Activated naive CD4-positive, alpha-beta T cell treated with anti-CD3 and anti-CD28 coated beads for 36 hours (primary cell): ENCODE measurements around the gene PRELID1. TPM values are rescaled to one million over a fixed set of nuclear protein-coding genes. Genes with fewer than 3 reads are reported as not detected.

Experiments
- CTCF ChIA-PET: fragments of 350-600 bp; sonication (Branson Sonifier 250); formaldehyde crosslinking; loops from one replicate; lab custom pipeline; 2021; ENCODE audit warnings: antibody characterized with exemption; lab: Charles Lee
- DNase-seq: peaks from one replicate; pipeline ENCODE4 v3.0.0-alpha.2; 2020
- H3K27ac Mint-ChIP-seq: one replicate; pipeline ENCODE4 v1.8.0; 2021; ENCODE audit warnings: mild to moderate bottlenecking, mixed read lengths
- H3K27me3 Mint-ChIP-seq: one replicate; pipeline ENCODE4 v1.8.0; 2021; ENCODE audit warnings: low read depth, mixed read lengths
- H3K36me3 Mint-ChIP-seq: one replicate; pipeline ENCODE4 v1.8.0; 2021; ENCODE audit warnings: low read depth, mixed read lengths
- H3K4me1 Mint-ChIP-seq: one replicate; pipeline ENCODE4 v1.8.0; 2021; ENCODE audit warnings: low read depth, mixed read lengths
- H3K4me3 Mint-ChIP-seq: one replicate; pipeline ENCODE4 v1.8.0; 2021; ENCODE audit warnings: mild to moderate bottlenecking, moderate library complexity, mixed read lengths
- H3K9me3 Mint-ChIP-seq: one replicate; pipeline ENCODE4 v1.8.0; 2021; ENCODE audit warnings: mixed read lengths
- intact Hi-C: fragments of 100-400 bp; cut with micrococcal nuclease; formaldehyde crosslinking; loops from one replicate; pipeline ENCODE4 v1.15.1; 2023
- total RNA-seq, 2 experiments: library from RNA; stranded (reverse); gene quantifications; one replicate each; pipeline ENCODE4 v1.2.3, GENCODE V29; 2021

PRELID1 gene
- total RNA-seq, 2 experiments from 2014 or later: 253 to 254 TPM

DNA sequence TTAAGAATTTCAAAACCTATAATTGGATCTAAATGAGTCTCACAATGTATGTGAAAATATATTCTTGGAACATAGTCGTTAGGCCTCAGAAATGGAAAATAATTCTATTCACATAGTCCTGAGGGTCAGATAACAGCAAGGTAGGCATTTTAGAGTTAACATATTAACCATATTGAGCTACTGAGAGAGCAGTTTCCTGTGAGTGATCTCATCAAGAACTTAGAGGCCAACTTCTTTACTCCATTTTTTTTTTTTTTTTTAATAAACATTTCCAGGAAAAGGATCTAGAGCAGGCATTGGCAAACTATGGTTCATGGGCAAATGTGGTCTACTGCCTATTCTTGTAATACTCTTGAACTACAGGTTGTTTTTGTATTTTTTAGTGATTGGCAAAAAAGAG is 26.7 kb upstream of the PRELID1 start:
- no peak for DNase-seq
- CTCF ChIA-PET: no interaction called here
- H3K9me3 Mint-ChIP-seq: no peaks in the 10 kb centered on the region
- peak overlapping the region; percentile 20 for H3K27ac Mint-ChIP-seq
- intact Hi-C loops: no loop called here
- H3K4me1 Mint-ChIP-seq: peaks cover 6% of the 10 kb centered on the region
- no peaks in the 10 kb centered on the region for H3K27me3 Mint-ChIP-seq
- H3K4me3 Mint-ChIP-seq: no peak overlapping the region
- peaks cover 22% of the 10 kb centered on the region for H3K36me3 Mint-ChIP-seq

DNA sequence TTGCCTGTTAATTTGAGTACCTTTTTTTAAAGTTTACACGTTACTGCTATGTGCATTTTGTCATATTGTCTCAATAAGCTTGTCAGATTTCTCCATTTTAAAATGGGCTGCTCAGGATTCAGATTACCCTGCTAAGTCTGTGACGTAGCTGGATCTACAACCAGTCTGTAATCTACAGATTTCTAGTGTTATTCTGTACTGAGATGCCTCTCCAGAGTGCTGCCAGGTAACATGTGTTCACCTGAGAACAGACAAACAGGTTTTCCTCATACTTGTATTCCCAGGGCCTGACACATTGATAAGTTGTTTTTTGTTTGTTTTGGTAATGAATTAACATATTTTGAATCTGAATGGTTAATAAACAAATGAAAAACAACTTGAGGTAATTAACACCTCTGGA is 15.4 kb upstream of the PRELID1 start:
- H3K27ac Mint-ChIP-seq: no peak overlapping the region
- no peak for DNase-seq
- H3K9me3 Mint-ChIP-seq: no peaks in the 10 kb centered on the region
- no peaks in the 10 kb centered on the region for H3K27me3 Mint-ChIP-seq
- H3K4me3 Mint-ChIP-seq: no peak overlapping the region
- CTCF ChIA-PET: no interaction called here
- intact Hi-C loops: no loop called here
- H3K36me3 Mint-ChIP-seq: peaks cover 33% of the 10 kb centered on the region
- H3K4me1 Mint-ChIP-seq: no peaks in the 10 kb centered on the region

DNA sequence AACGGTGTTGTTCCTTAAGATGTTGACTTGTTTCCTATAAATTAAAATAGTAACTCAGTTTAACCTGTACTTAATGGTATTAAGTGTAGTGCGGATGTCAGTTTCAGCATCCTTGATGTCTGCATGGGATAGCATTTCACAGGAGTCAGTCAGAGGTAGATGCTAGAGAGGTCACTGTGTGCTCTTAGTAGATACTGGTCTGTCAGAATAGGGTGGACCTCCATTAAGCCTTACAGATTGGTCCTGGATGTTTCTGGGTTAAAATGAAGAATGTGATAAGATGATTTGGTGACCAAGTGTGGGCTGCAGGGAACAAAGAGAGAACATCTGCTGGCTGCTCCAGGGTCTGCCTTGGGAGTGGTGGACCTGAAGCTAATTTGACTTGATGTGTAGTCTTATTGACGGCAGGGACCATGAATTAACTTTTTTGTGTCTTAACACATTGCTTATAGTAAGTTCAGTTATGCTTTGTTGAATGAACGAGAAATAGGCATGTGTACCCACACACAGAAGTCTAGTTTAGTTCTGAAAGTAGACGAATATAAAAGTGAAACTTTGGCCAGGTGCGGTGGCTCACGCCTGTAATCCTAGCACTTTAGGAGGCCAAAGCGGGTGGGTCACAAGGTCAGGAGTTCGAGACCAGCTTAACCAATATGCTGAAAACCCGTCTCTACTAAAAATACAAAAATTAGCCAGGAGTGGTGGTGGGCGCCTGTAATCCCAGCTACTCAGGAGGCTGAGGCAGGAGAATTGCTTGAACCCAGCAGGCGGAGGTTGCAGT is 12.6 kb upstream of the PRELID1 start:
- CTCF ChIA-PET: no interaction called here
- peaks cover 45% of the 10 kb centered on the region for H3K36me3 Mint-ChIP-seq
- intact Hi-C loops: no loop called here

DNA sequence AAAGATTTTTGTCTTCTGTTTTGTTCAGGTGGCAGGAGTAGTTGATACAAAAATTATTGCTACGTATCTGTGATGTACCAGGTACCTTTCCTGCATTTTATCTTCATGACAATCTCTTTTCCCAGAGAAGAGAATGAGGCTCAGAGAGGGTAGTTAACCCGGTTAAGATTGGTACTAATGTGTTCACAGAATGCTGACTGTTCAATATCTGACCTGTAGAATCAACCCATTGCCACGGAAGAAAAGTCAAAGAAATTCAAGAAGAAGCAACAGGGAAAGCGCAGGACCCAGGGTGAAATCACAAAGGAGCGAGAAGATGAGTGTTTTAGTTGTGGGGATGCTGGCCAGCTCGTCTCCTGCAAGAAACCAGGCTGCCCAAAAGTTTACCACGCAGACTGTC is 11.9 kb upstream of the PRELID1 start:
- Mint-ChIP-seq H3K4me1 (peaks cover 22% of the 10 kb centered on the region), H3K27me3 (no peaks in the 10 kb centered on the region), H3K4me3 (no peak overlapping the region), H3K27ac (no peak overlapping the region), H3K9me3 (no peaks in the 10 kb centered on the region), H3K36me3 (peaks cover 44% of the 10 kb centered on the region)
- intact Hi-C loops: no loop called here
- no peak for DNase-seq
- CTCF ChIA-PET: no interaction called here

More for the DNA sequence above, 12.6 kb upstream of the PRELID1 start:
- DNase-seq: no peak
- H3K9me3 Mint-ChIP-seq: no peaks in the 10 kb centered on the region
- peaks cover 15% of the 10 kb centered on the region for H3K4me1 Mint-ChIP-seq
- no peak overlapping the region for H3K27ac Mint-ChIP-seq
- H3K4me3 Mint-ChIP-seq: no peak overlapping the region
- no peaks in the 10 kb centered on the region for H3K27me3 Mint-ChIP-seq

DNA sequence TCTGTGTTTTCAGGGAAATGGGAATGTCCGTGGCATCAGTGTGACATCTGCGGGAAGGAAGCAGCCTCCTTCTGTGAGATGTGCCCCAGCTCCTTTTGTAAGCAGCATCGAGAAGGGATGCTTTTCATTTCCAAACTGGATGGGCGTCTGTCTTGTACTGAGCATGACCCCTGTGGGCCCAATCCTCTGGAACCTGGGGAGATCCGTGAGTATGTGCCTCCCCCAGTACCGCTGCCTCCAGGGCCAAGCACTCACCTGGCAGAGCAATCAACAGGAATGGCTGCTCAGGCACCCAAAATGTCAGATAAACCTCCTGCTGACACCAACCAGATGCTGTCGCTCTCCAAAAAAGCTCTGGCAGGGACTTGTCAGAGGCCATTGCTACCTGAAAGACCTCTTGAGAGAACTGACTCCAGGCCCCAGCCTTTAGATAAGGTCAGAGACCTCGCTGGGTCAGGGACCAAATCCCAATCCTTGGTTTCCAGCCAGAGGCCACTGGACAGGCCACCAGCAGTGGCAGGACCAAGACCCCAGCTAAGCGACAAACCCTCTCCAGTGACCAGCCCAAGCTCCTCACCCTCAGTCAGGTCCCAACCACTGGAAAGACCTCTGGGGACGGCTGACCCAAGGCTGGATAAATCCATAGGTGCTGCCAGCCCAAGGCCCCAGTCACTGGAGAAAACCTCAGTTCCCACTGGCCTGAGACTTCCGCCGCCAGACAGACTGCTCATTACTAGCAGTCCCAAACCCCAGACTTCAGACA is 9.6 kb upstream of the PRELID1 start:
- peaks cover 37% of the 10 kb centered on the region for H3K36me3 Mint-ChIP-seq

DNA sequence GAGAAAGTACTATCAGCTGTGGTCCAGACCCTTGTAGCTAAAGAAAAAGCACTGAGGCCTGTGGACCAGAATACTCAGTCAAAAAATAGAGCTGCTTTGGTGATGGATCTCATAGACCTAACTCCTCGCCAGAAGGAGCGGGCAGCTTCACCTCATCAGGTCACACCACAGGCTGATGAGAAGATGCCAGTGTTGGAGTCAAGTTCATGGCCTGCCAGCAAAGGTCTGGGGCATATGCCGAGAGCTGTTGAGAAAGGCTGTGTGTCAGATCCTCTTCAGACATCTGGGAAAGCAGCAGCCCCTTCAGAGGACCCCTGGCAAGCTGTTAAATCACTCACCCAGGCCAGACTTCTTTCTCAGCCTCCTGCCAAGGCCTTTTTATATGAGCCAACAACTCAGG is 9.0 kb upstream of the PRELID1 start:
- CTCF ChIA-PET: interaction anchor here (0.6 to 0.7 kb wide), 2 partner anchors 42 to 184 kb away, joined by 3 read pairs; no protein-coding TSS in a partner anchor
- Mint-ChIP-seq H3K27me3 (no peaks in the 10 kb centered on the region), H3K9me3 (no peaks in the 10 kb centered on the region), H3K4me3 (no peak overlapping the region), H3K4me1 (peaks cover 28% of the 10 kb centered on the region), H3K27ac (no peak overlapping the region), H3K36me3 (peaks cover 34% of the 10 kb centered on the region)
- intact Hi-C loops: no loop called here
- DNase-seq: no peak

More for the DNA sequence above, 9.6 kb upstream of the PRELID1 start:
- Mint-ChIP-seq H3K9me3 (no peaks in the 10 kb centered on the region), H3K27me3 (no peaks in the 10 kb centered on the region), H3K27ac (no peak overlapping the region), H3K4me3 (no peak overlapping the region), H3K4me1 (peaks cover 25% of the 10 kb centered on the region)
- DNase-seq: no peak
- CTCF ChIA-PET: interaction anchor here (0.6 kb wide), 1 partner anchor 41 kb away, joined by 3 read pairs; no protein-coding TSS in a partner anchor
- intact Hi-C loops: no loop called here

DNA sequence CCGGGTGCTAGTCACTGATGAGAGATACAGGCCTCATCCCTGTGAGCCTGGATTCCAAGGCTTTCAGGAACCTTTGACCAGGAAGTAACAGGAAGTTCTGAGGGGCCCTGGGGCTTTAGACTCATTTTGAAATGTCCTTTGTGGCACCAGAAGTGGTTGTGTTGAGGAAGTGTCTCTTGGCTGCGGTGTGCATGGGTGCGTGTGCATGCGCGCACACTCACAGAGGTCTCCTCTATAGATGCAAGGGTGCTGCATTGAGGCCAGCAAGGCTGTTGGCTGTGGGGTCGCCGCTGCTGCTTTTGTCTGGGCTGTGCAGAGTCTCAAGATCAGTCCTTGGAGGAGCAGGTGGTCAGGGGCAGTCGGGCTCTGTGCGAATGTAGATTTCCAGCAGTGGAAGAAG is 7.7 kb upstream of the PRELID1 start:
- Mint-ChIP-seq H3K36me3 (peaks cover 31% of the 10 kb centered on the region), H3K4me3 (no peak overlapping the region), H3K4me1 (peaks cover 39% of the 10 kb centered on the region), H3K27me3 (no peaks in the 10 kb centered on the region), H3K9me3 (no peaks in the 10 kb centered on the region), H3K27ac (peak overlapping the region; percentile 50)
- CTCF ChIA-PET: interaction anchor here (6.9 kb wide), 1 partner anchor 182 kb away, joined by 36 read pairs; no protein-coding TSS in a partner anchor
- DNase-seq: no peak
- intact Hi-C loops: no loop called here

DNA sequence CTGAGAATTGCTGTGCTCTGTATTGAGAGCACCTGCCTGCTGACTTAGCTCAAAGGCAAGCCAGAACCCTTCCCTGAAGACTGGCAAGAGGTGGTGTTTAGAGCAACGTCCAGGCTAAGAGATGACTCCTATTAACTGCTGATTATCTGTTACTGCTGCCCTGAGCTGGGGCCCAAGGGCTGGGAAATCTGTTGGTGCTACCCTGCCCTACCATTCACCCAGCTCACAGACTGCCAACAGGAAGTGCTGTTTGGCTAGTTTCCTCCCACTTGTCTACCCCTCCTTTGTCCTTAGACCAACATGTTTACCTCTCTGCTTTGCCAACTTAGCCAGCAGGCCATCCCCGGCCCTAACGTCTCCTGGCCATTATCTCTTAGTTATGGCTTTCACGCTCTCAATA is 7.0 kb upstream of the PRELID1 start:
- Mint-ChIP-seq H3K9me3 (no peaks in the 10 kb centered on the region), H3K36me3 (peaks cover 30% of the 10 kb centered on the region), H3K4me1 (peaks cover 46% of the 10 kb centered on the region), H3K27me3 (no peaks in the 10 kb centered on the region), H3K4me3 (no peak overlapping the region), H3K27ac (peak overlapping the region; percentile 54)
- CTCF ChIA-PET: interaction anchor here (1.2 to 6.9 kb wide), 2 partner anchors 22 to 183 kb away, joined by 4 to 36 read pairs; no protein-coding TSS in a partner anchor
- no peak for DNase-seq
- intact Hi-C loops: no loop called here

DNA sequence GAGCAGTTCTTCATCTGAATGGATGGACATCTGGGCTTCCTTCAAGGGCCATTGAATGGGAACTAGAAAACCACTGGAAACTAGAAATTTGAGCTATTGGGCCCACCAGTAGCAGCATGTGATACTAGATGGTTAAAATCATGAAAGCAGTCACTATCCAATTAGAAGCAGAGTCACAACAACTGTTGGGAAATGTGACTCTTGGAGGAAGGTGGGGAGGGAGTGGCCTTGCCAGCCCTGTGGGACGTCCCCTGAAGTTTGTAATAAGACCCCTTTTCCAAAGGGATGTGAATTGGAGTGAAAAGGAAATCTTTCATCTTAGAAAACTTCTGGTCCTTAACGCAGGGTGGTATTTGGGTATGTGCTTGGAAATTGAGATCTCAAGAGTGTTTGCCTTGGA is 5.7 kb upstream of the PRELID1 start:
- CTCF ChIA-PET: interaction anchor here (1.2 to 6.9 kb wide), 3 partner anchors 12 to 184 kb away, joined by 4 to 36 read pairs (median 22); no protein-coding TSS in a partner anchor
- H3K9me3 Mint-ChIP-seq: no peaks in the 10 kb centered on the region
- no peaks in the 10 kb centered on the region for H3K27me3 Mint-ChIP-seq
- H3K4me3 Mint-ChIP-seq: no peak overlapping the region
- DNase-seq: no peak
- peaks cover 56% of the 10 kb centered on the region for H3K4me1 Mint-ChIP-seq
- H3K36me3 Mint-ChIP-seq: peaks cover 19% of the 10 kb centered on the region
- intact Hi-C loops: no loop called here
- no peak overlapping the region for H3K27ac Mint-ChIP-seq

DNA sequence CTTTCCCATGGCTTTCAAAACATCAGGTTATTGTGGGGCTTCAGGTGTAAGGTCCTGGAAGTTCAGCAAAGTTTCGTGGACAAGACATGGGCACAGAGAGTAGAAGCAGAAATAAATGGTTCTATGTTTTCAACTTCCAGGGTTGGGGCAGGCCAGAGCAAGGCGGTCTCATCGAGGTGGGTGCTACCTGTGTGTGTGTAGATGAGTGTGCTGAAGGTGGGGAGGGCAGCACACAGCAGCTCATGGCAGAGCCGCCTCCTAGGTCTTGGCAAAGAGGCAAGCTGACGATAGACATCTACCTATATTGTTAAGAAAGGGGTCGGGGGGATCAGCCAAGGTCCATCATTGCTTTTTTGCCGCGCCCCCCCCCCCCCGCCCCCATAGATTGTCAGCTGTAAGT is 3.9 kb upstream of the PRELID1 start:
- peaks cover 64% of the 10 kb centered on the region for H3K4me1 Mint-ChIP-seq
- H3K9me3 Mint-ChIP-seq: no peaks in the 10 kb centered on the region
- H3K36me3 Mint-ChIP-seq: peaks cover 19% of the 10 kb centered on the region
- CTCF ChIA-PET: interaction anchor here (3.3 to 6.9 kb wide), 2 partner anchors 10 to 186 kb away, joined by 22 to 36 read pairs; no protein-coding TSS in a partner anchor
- H3K4me3 Mint-ChIP-seq: no peak overlapping the region
- DNase-seq: no peak
- intact Hi-C loops: no loop called here
- peak overlapping the region; percentile 63 for H3K27ac Mint-ChIP-seq
- no peaks in the 10 kb centered on the region for H3K27me3 Mint-ChIP-seq

DNA sequence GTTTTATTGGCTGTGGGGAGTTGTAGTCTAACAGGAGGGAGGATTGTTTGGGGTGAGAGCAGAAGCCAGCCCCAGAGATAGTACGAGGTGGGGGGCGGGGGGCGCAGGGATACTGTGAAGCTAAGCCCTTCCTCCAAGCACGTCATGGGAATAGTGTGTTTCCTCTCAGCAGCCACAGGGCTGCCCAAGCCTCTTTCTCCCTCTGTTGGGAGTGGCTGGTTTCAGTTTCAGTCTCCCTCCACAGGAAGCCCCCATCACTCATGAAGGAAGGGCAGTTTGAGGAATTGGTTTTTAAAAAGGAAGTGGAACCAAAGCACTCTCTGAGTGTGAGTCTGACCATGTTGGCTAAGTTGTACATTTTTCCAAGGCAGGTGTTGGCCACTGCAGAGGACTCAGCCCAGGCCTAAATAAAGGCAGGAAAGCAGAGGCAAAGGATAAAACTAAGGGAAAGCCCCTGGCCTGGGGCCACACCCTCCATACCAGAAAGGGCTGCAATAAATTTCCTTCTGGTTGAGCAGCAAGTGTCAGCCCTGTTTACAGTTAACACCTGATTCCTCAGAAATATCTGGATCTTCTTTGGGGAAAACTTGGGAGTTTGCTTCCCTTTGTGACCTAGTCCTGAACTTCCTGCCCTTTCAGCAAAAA is 3.2 kb upstream of the PRELID1 start:
- no peaks in the 10 kb centered on the region for H3K9me3 Mint-ChIP-seq
- H3K27me3 Mint-ChIP-seq: no peaks in the 10 kb centered on the region
- H3K27ac Mint-ChIP-seq: peak overlapping the region; percentile 63
- CTCF ChIA-PET: interaction anchor here (1.3 to 6.9 kb wide), 5 partner anchors 9 to 214 kb away, joined by 3 to 36 read pairs (median 8); partner anchors contain the start of gene FGFR4
- intact Hi-C loops: no loop called here
- peaks cover 21% of the 10 kb centered on the region for H3K36me3 Mint-ChIP-seq
- H3K4me3 Mint-ChIP-seq: no peak overlapping the region
- H3K4me1 Mint-ChIP-seq: peaks cover 64% of the 10 kb centered on the region
- DNase-seq: peak; percentile 52

DNA sequence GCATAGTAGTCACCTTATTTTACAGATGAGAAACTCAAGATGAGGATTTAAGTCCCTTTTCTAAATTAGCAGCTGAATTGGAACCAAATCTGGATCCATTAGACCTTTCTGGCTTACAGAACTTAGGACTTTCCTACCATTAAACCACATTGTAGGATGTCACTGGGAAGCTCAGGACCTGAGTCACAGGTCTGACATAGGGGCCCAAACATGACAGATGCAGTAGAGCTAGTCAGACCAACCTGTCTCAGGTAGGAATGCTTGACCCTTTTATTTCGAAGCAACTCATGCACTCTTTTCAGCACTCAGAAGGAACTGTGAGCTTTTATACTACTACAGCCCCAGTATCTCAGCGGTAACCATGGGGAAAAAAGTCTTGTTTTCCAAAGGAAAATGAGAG is 2.6 kb upstream of the PRELID1 start:
- H3K9me3 Mint-ChIP-seq: no peaks in the 10 kb centered on the region
- H3K36me3 Mint-ChIP-seq: peaks cover 21% of the 10 kb centered on the region
- H3K4me3 Mint-ChIP-seq: no peak overlapping the region
- CTCF ChIA-PET: interaction anchor here (1.0 to 6.9 kb wide), 6 partner anchors 9 to 214 kb away, joined by 3 to 36 read pairs (median 5); partner anchors contain the start of gene FGFR4
- no peaks in the 10 kb centered on the region for H3K27me3 Mint-ChIP-seq
- no peak for DNase-seq
- H3K4me1 Mint-ChIP-seq: peaks cover 64% of the 10 kb centered on the region
- peak overlapping the region; percentile 63 for H3K27ac Mint-ChIP-seq
- intact Hi-C loops: no loop called here
